SK-N-SH treated with all-trans-retinoic acid at 6 μM for 48 hours (cell line): ENCODE data around the gene MCUR1.

Experiments
- ATAC-seq: fragments of 200-7000 bp; cut with Tn5 transposase; 3 replicates; pipeline ENCODE4 v1.9.1; 2020; ENCODE audit warnings: mild to moderate bottlenecking, moderate library complexity
- ARNTL ChIP-seq: fragments of 450-650 bp; formaldehyde crosslinking; IDR thresholded peaks from 2 replicates; pipeline ENCODE4 v1.5.0; 2020; ENCODE audit warnings: low read depth, mild to moderate bottlenecking, moderate library complexity, borderline replicate concordance
- BACH2 ChIP-seq: fragments of 250-450 bp; sonication (Bioruptor Pico); IDR thresholded peaks from 2 replicates; pipeline ENCODE4 v1.9.0; 2021; ENCODE audit warnings: mild to moderate bottlenecking, borderline replicate concordance
- CSDC2 ChIP-seq: fragments of 250-450 bp; sonication (Bioruptor Pico); IDR thresholded peaks from 2 replicates; pipeline ENCODE4 v1.5.0; 2020; ENCODE audit warnings: mild to moderate bottlenecking, moderate library complexity
- ESRRG ChIP-seq: fragments of 250-450 bp; sonication (Bioruptor Pico); IDR thresholded peaks from 2 replicates; pipeline ENCODE4 v1.6.1; 2021; ENCODE audit warnings: mild to moderate bottlenecking
- GLIS3 ChIP-seq: fragments of 250-450 bp; sonication (Bioruptor Pico); IDR thresholded peaks from 2 replicates; pipeline ENCODE4 v1.5.0; 2020; ENCODE audit warnings: mild to moderate bottlenecking, moderate library complexity
- ISL1 ChIP-seq: fragments of 250-450 bp; sonication (Bioruptor Pico); IDR thresholded peaks from 2 replicates; pipeline ENCODE4 v2.1.2; 2022; ENCODE audit warnings: mild to moderate bottlenecking, moderate library complexity
- OSR1 ChIP-seq: fragments of 250-450 bp; sonication (Bioruptor Pico); IDR thresholded peaks from 2 replicates; pipeline ENCODE4 v1.8.0; 2022; ENCODE audit warnings: moderate library complexity, mild to moderate bottlenecking, inconsistent platforms
- PPARA ChIP-seq: fragments of 250-450 bp; sonication (Bioruptor Pico); IDR thresholded peaks from 2 replicates; pipeline ENCODE4 v1.5.0; 2020; ENCODE audit warnings: mild to moderate bottlenecking, borderline replicate concordance
- RARB ChIP-seq: fragments of 250-450 bp; sonication (Bioruptor Pico); IDR thresholded peaks from 2 replicates; pipeline ENCODE4 v1.8.0; 2021; ENCODE audit warnings: mild to moderate bottlenecking, moderate library complexity
- TCF4 ChIP-seq: fragments of 250-450 bp; sonication (Bioruptor Pico); IDR thresholded peaks from 2 replicates; pipeline ENCODE4 v1.8.0; 2021; ENCODE audit warnings: mild to moderate bottlenecking, moderate library complexity, borderline replicate concordance
- TOX ChIP-seq: fragments of 250-450 bp; sonication (Bioruptor Pico); IDR thresholded peaks from 2 replicates; pipeline ENCODE4 v1.8.0; 2021; ENCODE audit warnings: mild to moderate bottlenecking, moderate library complexity, borderline replicate concordance
- ZC3H10 ChIP-seq: fragments of 250-450 bp; sonication (Bioruptor Pico); IDR thresholded peaks from 2 replicates; pipeline ENCODE4 v1.5.1; 2021; ENCODE audit warnings: mild to moderate bottlenecking, moderate library complexity
- ZFP3 ChIP-seq: fragments of 250-450 bp; sonication (Bioruptor Pico); IDR thresholded peaks from 2 replicates; pipeline ENCODE4 v1.5.0; 2020; ENCODE audit warnings: mild to moderate bottlenecking, moderate library complexity
- ZFP30 ChIP-seq: fragments of 450-650 bp; formaldehyde crosslinking; IDR thresholded peaks from 2 replicates; pipeline ENCODE4 v1.5.0; 2022; ENCODE audit warnings: mild to moderate bottlenecking, moderate library complexity
- ZNF565 ChIP-seq: fragments of 450-650 bp; formaldehyde crosslinking; conservative IDR thresholded peaks from 2 replicates; pipeline ENCODE4 v1.5.0; 2020; ENCODE audit warnings: low read depth, mild to moderate bottlenecking, moderate library complexity
- ZNF8 ChIP-seq: fragments of 450-650 bp; formaldehyde crosslinking; IDR thresholded peaks from 2 replicates; pipeline ENCODE4 v1.5.0; 2020; ENCODE audit warnings: mild to moderate bottlenecking, moderate library complexity
- TF ChIP-seq, protein P1 (sequence below): fragments of 250-450 bp; sonication (Bioruptor Pico); IDR thresholded peaks from 2 replicates; pipeline ENCODE4 v1.5.1; 2020; ENCODE audit warnings: low read depth, mild to moderate bottlenecking, moderate library complexity
- TF ChIP-seq, protein P2 (sequence below): fragments of 250-450 bp; sonication (Bioruptor Pico); IDR thresholded peaks from 2 replicates; pipeline ENCODE4 v1.5.1; 2021; ENCODE audit warnings: mild to moderate bottlenecking, moderate library complexity
- TF ChIP-seq, protein P3 (sequence below): fragments of 250-450 bp; sonication (Bioruptor Pico); IDR thresholded peaks from 2 replicates; pipeline ENCODE4 v1.8.0; 2020; ENCODE audit warnings: mild to moderate bottlenecking, moderate library complexity, borderline replicate concordance
- TF ChIP-seq, protein P4 (sequence below): fragments of 250-450 bp; sonication (Bioruptor Pico); IDR thresholded peaks from 2 replicates; pipeline ENCODE4 v1.5.0; 2020; ENCODE audit warnings: mild to moderate bottlenecking, moderate library complexity

The MCUR1 gene

DNA sequence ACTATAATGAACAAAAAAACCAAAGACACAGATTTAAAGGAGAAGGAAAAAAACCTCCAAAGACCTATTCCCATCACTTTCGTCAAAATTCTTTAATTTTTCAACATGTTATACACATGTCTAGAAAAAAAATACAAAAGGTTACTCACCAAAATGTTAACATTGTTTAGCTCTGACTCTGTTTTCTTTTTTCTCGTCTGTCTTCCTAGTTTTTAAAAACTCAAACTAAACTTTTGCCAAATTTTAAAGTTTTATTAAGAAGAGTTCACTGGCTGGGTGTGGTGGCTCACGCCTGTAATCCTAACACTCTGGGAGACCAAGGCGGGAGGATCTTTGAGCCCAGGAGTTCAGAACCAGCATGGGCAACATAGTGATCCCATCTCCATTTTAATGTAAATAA is 10.8 kb downstream of the MCUR1 start:
- no peak for ATAC-seq
- TF ChIP-seq TOX (CRISPR knock-in tag) (no peak), ZFP30 (CRISPR knock-in tag) (no peak), ZFP3 (CRISPR knock-in tag) (no peak), TCF4 (no peak), ARNTL (no peak)
- TF ChIP-seq, protein P1, sequence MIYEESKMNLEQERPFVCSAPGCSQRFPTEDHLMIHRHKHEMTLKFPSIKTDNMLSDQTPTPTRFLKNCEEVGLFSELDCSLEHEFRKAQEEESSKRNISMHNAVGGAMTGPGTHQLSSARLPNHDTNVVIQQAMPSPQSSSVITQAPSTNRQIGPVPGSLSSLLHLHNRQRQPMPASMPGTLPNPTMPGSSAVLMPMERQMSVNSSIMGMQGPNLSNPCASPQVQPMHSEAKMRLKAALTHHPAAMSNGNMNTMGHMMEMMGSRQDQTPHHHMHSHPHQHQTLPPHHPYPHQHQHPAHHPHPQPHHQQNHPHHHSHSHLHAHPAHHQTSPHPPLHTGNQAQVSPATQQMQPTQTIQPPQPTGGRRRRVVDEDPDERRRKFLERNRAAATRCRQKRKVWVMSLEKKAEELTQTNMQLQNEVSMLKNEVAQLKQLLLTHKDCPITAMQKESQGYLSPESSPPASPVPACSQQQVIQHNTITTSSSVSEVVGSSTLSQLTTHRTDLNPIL = no peak
- TF ChIP-seq, protein P2, sequence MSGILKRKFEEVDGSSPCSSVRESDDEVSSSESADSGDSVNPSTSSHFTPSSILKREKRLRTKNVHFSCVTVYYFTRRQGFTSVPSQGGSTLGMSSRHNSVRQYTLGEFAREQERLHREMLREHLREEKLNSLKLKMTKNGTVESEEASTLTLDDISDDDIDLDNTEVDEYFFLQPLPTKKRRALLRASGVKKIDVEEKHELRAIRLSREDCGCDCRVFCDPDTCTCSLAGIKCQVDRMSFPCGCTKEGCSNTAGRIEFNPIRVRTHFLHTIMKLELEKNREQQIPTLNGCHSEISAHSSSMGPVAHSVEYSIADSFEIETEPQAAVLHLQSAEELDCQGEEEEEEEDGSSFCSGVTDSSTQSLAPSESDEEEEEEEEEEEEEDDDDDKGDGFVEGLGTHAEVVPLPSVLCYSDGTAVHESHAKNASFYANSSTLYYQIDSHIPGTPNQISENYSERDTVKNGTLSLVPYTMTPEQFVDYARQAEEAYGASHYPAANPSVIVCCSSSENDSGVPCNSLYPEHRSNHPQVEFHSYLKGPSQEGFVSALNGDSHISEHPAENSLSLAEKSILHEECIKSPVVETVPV (CRISPR knock-in tag) = no peak
- TF ChIP-seq, all 23 proteins: peak for 0

DNA sequence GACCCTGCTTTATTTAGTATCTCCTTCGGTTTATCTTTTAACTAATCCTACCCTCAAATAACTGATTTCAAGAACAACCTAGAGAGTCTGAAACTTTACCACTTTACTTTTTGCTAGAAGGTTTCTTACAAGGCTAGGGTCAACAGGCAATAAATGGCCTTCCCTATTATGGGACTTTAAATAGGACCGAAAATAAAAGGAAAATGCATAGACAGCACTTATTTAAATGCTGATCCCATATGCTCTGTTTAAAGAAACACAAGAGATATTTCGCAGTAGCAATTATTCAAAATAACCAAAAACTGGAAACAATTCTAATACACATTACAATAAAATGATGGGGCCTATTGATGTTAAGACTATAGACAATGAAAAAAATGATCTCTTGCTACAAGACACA is 13.7 kb downstream of the MCUR1 start:
- no peak for ATAC-seq

DNA sequence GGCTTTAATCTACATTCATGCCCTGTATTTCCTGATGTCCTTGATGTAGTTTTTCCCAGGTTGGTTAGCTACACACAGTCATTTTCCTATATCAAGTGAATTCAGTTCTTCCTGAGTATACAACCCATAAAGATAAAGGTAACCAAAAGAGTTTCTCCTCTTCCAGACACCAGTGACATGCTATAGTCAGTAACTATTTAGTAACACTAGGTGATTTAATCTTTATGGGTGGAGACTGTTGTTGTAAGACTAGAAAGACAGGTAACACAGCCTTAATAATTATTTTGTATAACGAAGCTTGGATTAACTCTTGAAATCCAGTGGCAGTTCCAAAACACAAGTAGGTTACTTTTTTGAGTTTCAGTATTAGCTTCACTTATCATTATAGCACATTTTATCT is 17.6 kb downstream of the MCUR1 start:
- TF ChIP-seq PPARA = no peak
- no peak for TF ChIP-seq ISL1 (CRISPR knock-in tag)
- TF ChIP-seq GLIS3 (CRISPR knock-in tag) = no peak
- TF ChIP-seq ARNTL = no peak
- TF ChIP-seq, protein P3, sequence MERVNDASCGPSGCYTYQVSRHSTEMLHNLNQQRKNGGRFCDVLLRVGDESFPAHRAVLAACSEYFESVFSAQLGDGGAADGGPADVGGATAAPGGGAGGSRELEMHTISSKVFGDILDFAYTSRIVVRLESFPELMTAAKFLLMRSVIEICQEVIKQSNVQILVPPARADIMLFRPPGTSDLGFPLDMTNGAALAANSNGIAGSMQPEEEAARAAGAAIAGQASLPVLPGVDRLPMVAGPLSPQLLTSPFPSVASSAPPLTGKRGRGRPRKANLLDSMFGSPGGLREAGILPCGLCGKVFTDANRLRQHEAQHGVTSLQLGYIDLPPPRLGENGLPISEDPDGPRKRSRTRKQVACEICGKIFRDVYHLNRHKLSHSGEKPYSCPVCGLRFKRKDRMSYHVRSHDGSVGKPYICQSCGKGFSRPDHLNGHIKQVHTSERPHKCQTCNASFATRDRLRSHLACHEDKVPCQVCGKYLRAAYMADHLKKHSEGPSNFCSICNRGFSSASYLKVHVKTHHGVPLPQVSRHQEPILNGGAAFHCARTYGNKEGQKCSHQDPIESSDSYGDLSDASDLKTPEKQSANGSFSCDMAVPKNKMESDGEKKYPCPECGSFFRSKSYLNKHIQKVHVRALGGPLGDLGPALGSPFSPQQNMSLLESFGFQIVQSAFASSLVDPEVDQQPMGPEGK (CRISPR knock-in tag) = no peak
- no peak for TF ChIP-seq ZC3H10 (CRISPR knock-in tag)
- no peak for ATAC-seq

More for the DNA sequence above, 13.7 kb downstream of the MCUR1 start:
- TF ChIP-seq BACH2 = no peak
- TF ChIP-seq ZNF8 (CRISPR knock-in tag) = no peak
- no peak for TF ChIP-seq OSR1 (CRISPR knock-in tag)
- no peak for TF ChIP-seq CSDC2 (CRISPR knock-in tag)
- TF ChIP-seq, protein P3 (CRISPR knock-in tag) = no peak
- TF ChIP-seq RARB (CRISPR knock-in tag) = no peak
- TF ChIP-seq ESRRG (CRISPR knock-in tag) = no peak
- no peak for TF ChIP-seq ARNTL
- TF ChIP-seq, protein P1 = no peak
- TF ChIP-seq, protein P4, sequence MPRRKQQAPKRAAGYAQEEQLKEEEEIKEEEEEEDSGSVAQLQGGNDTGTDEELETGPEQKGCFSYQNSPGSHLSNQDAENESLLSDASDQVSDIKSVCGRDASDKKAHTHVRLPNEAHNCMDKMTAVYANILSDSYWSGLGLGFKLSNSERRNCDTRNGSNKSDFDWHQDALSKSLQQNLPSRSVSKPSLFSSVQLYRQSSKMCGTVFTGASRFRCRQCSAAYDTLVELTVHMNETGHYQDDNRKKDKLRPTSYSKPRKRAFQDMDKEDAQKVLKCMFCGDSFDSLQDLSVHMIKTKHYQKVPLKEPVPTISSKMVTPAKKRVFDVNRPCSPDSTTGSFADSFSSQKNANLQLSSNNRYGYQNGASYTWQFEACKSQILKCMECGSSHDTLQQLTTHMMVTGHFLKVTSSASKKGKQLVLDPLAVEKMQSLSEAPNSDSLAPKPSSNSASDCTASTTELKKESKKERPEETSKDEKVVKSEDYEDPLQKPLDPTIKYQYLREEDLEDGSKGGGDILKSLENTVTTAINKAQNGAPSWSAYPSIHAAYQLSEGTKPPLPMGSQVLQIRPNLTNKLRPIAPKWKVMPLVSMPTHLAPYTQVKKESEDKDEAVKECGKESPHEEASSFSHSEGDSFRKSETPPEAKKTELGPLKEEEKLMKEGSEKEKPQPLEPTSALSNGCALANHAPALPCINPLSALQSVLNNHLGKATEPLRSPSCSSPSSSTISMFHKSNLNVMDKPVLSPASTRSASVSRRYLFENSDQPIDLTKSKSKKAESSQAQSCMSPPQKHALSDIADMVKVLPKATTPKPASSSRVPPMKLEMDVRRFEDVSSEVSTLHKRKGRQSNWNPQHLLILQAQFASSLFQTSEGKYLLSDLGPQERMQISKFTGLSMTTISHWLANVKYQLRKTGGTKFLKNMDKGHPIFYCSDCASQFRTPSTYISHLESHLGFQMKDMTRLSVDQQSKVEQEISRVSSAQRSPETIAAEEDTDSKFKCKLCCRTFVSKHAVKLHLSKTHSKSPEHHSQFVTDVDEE (CRISPR knock-in tag) = no peak
- no peak for TF ChIP-seq ZC3H10 (CRISPR knock-in tag)
- TF ChIP-seq ZNF565 (CRISPR knock-in tag) = no peak
- no peak for TF ChIP-seq TOX (CRISPR knock-in tag)
- no peak for TF ChIP-seq ISL1 (CRISPR knock-in tag)
